A549 (cell line): ENCODE data around the gene OTUD6A.

ENCODE experiments used
- EP300 ChIP-seq, 2 experiments: fragments of >200 bp; sonication (Bioruptor Twin); formaldehyde crosslinking; IDR thresholded peaks; 2 replicates in 1 of 2; 3 replicates in 1 of 2; pipeline ENCODE4 v1.6.1; 2016 to 2017
- TF ChIP-seq, protein P1 (sequence below): fragments of >200 bp; sonication (Bioruptor Twin); formaldehyde crosslinking; IDR thresholded peaks from 3 replicates; pipeline ENCODE4 v1.5.1; 2016

DNA sequence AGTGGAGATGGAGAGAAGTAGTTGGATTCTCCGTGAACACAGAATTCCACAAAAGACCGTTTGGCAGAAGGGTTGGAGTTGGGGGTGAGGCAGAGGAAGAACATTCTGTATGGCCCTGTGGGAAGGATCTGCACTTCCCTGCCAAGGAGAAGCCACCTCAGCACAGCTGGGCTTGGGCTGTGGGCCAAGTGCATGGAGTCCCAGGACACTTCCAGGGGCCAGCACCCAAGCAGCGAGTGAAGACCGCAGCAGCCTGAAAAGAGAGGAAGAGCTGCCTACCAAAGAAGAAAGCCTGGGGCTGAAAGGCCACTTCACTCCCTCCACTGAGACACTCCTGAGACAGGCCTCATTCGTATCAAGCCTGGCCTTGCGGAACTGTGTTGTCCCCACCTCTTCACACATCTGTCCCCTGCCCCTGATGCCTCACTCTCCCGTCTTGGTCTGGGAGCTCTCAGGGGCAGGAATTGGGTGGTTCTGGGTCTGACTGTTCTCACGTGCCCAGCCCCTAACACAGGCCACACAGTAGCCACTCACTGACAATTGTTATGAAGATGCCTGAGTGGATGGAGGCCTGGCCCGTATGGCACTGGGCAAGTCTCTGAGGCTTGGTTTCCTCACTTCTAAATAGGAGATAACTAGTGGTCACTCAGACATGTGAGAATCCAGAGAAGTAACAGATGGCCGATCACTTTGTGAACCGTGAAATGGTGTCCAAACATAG is 9.2 kb upstream of the OTUD6A start:
- no peak for TF ChIP-seq EP300 (IDR thresholded peaks at IDR 0.05)
- TF ChIP-seq, protein P1, sequence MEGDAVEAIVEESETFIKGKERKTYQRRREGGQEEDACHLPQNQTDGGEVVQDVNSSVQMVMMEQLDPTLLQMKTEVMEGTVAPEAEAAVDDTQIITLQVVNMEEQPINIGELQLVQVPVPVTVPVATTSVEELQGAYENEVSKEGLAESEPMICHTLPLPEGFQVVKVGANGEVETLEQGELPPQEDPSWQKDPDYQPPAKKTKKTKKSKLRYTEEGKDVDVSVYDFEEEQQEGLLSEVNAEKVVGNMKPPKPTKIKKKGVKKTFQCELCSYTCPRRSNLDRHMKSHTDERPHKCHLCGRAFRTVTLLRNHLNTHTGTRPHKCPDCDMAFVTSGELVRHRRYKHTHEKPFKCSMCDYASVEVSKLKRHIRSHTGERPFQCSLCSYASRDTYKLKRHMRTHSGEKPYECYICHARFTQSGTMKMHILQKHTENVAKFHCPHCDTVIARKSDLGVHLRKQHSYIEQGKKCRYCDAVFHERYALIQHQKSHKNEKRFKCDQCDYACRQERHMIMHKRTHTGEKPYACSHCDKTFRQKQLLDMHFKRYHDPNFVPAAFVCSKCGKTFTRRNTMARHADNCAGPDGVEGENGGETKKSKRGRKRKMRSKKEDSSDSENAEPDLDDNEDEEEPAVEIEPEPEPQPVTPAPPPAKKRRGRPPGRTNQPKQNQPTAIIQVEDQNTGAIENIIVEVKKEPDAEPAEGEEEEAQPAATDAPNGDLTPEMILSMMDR = no peak
